ENCODE results near the gene IL4I1. TPM values are rescaled to one million over a fixed set of nuclear protein-coding genes. Genes with fewer than 3 reads are reported as not detected.
"Not testable (repeated sequence)": the region's sequence is repeated elsewhere in the genome, so short reads cannot be mapped to it uniquely, and the experiment has no call there.

IL4I1 gene
- total RNA-seq = not detected
- long read RNA-seq = 0 reads

GRCh38 chr19:49896863-49897621 is at the start of gene IL4I1:
TSS of gene IL4I1 (minus strand) at chr19:49896887. CDS start at chr19:49896160, 727 bp downstream.
- H3K4me1 ChIP-seq = peaks cover 10% of the 10 kb centered on the region
- no peaks in the 10 kb centered on the region for H3K36me3 ChIP-seq
- intact Hi-C loops (cut with micrococcal nuclease) = no loop called here
- H3K27me3 ChIP-seq (ENCODE audit: low read depth) = peaks cover 11% of the 10 kb centered on the region
- H3K27ac ChIP-seq (replicated peaks) = peak within 1 kb of the TSS; percentile 42
- no peaks in the 10 kb centered on the region for H3K9me3 ChIP-seq (replicated peaks)
- no peak for DNase-seq
- TF ChIP-seq CTCF (IDR thresholded peaks at IDR 0.05; ENCODE audit: borderline replicate concordance) = no peak
- H3K4me3 ChIP-seq = peak within 1 kb of the TSS; percentile 23

GRCh38 chr19:49946415-49946814 is 49.7 kb upstream of the IL4I1 start:
- H3K4me1 ChIP-seq = no peaks in the 10 kb centered on the region
- no peak overlapping the region for H3K4me3 ChIP-seq
- intact Hi-C loops (cut with micrococcal nuclease) = no loop called here
- H3K36me3 ChIP-seq = no peaks in the 10 kb centered on the region
- no peaks in the 10 kb centered on the region for H3K9me3 ChIP-seq (replicated peaks)
- no peak overlapping the region for H3K27ac ChIP-seq (replicated peaks)
- DNase-seq = no peak
- peaks cover 50% of the 10 kb centered on the region for H3K27me3 ChIP-seq (ENCODE audit: low read depth)
- TF ChIP-seq CTCF (IDR thresholded peaks at IDR 0.05; ENCODE audit: borderline replicate concordance) = no peak

- peaks cover 42% of the 10 kb centered on the region for H3K27me3 ChIP-seq (ENCODE audit: low read depth)
- H3K27ac ChIP-seq (replicated peaks); H3K4me3 ChIP-seq; H3K4me1 ChIP-seq; H3K9me3 ChIP-seq (replicated peaks); H3K36me3 ChIP-seq; DNase-seq; intact Hi-C loops (cut with micrococcal nuclease): not testable (repeated sequence)
These were observed 47.9 kb upstream of the IL4I1 start for GRCh38 chr19:49944567-49944966.

- intact Hi-C loops (cut with micrococcal nuclease) = no loop called here
These were observed 43.8 kb upstream of the IL4I1 start for GRCh38 chr19:49940482-49940791.

GRCh38 chr19:49939721-49940481 is 43.2 kb upstream of the IL4I1 start:
- H3K4me1 ChIP-seq = peaks cover 4% of the 10 kb centered on the region
- no peak for DNase-seq
- no peak overlapping the region for H3K27ac ChIP-seq (replicated peaks)
- intact Hi-C loops (cut with micrococcal nuclease) = loop anchor here (5.0 kb wide), 1 partner anchor 42 kb away; no protein-coding TSS in a partner anchor
- H3K27me3 ChIP-seq (ENCODE audit: low read depth) = peaks cover 16% of the 10 kb centered on the region
- H3K36me3 ChIP-seq = no peaks in the 10 kb centered on the region
- no peak for TF ChIP-seq CTCF (IDR thresholded peaks at IDR 0.05; ENCODE audit: borderline replicate concordance)
- H3K9me3 ChIP-seq (replicated peaks) = no peaks in the 10 kb centered on the region
- H3K4me3 ChIP-seq = no peak overlapping the region

More at GRCh38 chr19:49940482-49940791, 43.8 kb upstream of the IL4I1 start:
- H3K27ac ChIP-seq (replicated peaks) = no peak overlapping the region
- no peaks in the 10 kb centered on the region for H3K9me3 ChIP-seq (replicated peaks)
- no peaks in the 10 kb centered on the region for H3K36me3 ChIP-seq
- peaks cover 4% of the 10 kb centered on the region for H3K4me1 ChIP-seq
- no peak overlapping the region for H3K4me3 ChIP-seq
- no peak for TF ChIP-seq CTCF (IDR thresholded peaks at IDR 0.05; ENCODE audit: borderline replicate concordance)
- no peak for DNase-seq
- peaks cover 16% of the 10 kb centered on the region for H3K27me3 ChIP-seq (ENCODE audit: low read depth)

- H3K4me1 ChIP-seq = peaks cover 4% of the 10 kb centered on the region
- H3K36me3 ChIP-seq = no peaks in the 10 kb centered on the region
- no peak overlapping the region for H3K4me3 ChIP-seq
- no peaks in the 10 kb centered on the region for H3K9me3 ChIP-seq (replicated peaks)
- no peak overlapping the region for H3K27ac ChIP-seq (replicated peaks)
- no peak for TF ChIP-seq CTCF (IDR thresholded peaks at IDR 0.05; ENCODE audit: borderline replicate concordance)
- intact Hi-C loops (cut with micrococcal nuclease) = loop anchor here (5.0 kb wide), 1 partner anchor 44 kb away; no protein-coding TSS in a partner anchor
- H3K27me3 ChIP-seq (ENCODE audit: low read depth) = peaks cover 12% of the 10 kb centered on the region
- no peak for DNase-seq
These were observed 42.0 kb upstream of the IL4I1 start for GRCh38 chr19:49938662-49939061.

Data from left ventricle myocardium inferior (tissue), 1 donor.